ENCODE results near the gene SLC35A1.

Gene SLC35A1

DNA sequence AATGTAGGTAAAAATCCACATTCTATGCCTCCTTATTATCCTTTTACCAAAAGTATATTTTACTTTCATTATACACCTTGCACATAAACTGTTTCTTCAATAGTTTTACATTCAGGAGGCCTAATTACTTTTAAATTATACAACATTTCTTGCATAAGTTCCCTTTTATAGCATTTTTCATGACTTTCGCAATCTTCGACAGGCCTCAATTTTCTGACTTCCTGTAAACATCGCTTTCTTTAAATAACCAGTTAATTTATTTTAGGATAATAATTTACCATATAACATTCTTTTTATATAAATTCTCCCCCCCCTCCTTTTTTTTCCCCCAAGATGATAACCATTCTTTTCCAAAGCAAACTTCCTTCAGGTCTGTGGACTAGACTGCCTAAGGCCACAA lies 9.2 kb downstream of the SLC35A1 start:
- Histone ChIP-seq H3K4me2 (ENCODE audit: low read length) (no peak overlapping the region), H3K27me3 (ENCODE audit: insufficient read depth, low read length) (no peaks in the 10 kb centered on the region), H4K20me1 (ENCODE audit: insufficient read depth, low read length) (no peaks in the 10 kb centered on the region), H3F3A (ENCODE audit: insufficient read depth, low read length) (no peaks in the 10 kb centered on the region), H3K9ac (ENCODE audit: low read length) (no peak overlapping the region), H3K9me3 (ENCODE audit: low read length) (no peaks in the 10 kb centered on the region), H3K4me3 (ENCODE audit: low read depth, low read length, poor library complexity, severe bottlenecking) (no peak overlapping the region), H3K79me2 (ENCODE audit: insufficient read depth, low read length) (no peaks in the 10 kb centered on the region), H3K36me3 (ENCODE audit: insufficient read depth, low read length) (peaks cover 39% of the 10 kb centered on the region), H3K9me2 (ENCODE audit: low read depth, low read length) (no peaks in the 10 kb centered on the region), H3K27ac (ENCODE audit: low read depth, low read length, poor library complexity, severe bottlenecking) (no peak overlapping the region), H3K4me1 (ENCODE audit: insufficient read depth, low read length, severe bottlenecking) (no peaks in the 10 kb centered on the region), H2AFZ (ENCODE audit: low read length) (no peak overlapping the region)
- no peak for TF ChIP-seq EZH2 (IDR thresholded peaks at IDR 0.05; ENCODE audit: borderline replicate concordance, low read length)

- Histone ChIP-seq H3K9me3 (ENCODE audit: low read length) (no peaks in the 10 kb centered on the region), H3K9ac (ENCODE audit: low read length) (no peak overlapping the region), H3K27ac (ENCODE audit: low read depth, low read length, poor library complexity, severe bottlenecking) (no peak overlapping the region), H3K27me3 (ENCODE audit: insufficient read depth, low read length) (no peaks in the 10 kb centered on the region), H4K20me1 (ENCODE audit: insufficient read depth, low read length) (no peaks in the 10 kb centered on the region), H3K79me2 (ENCODE audit: insufficient read depth, low read length) (no peaks in the 10 kb centered on the region), H3K4me3 (ENCODE audit: low read depth, low read length, poor library complexity, severe bottlenecking) (no peak overlapping the region), H3K36me3 (ENCODE audit: insufficient read depth, low read length) (peaks cover 39% of the 10 kb centered on the region), H2AFZ (ENCODE audit: low read length) (no peak overlapping the region), H3K9me2 (ENCODE audit: low read depth, low read length) (no peaks in the 10 kb centered on the region), H3K4me1 (ENCODE audit: insufficient read depth, low read length, severe bottlenecking) (no peaks in the 10 kb centered on the region), H3F3A (ENCODE audit: insufficient read depth, low read length) (no peaks in the 10 kb centered on the region), H3K4me2 (ENCODE audit: low read length) (no peak overlapping the region)
- TF ChIP-seq EZH2 (IDR thresholded peaks at IDR 0.05; ENCODE audit: borderline replicate concordance, low read length) (no peak), CTCF (IDR thresholded peaks at IDR 0.05; ENCODE audit: low read length) (no peak)
Measured at GRCh38 chr6:87482366-87482765, 9.6 kb downstream of the SLC35A1 start.

DNA sequence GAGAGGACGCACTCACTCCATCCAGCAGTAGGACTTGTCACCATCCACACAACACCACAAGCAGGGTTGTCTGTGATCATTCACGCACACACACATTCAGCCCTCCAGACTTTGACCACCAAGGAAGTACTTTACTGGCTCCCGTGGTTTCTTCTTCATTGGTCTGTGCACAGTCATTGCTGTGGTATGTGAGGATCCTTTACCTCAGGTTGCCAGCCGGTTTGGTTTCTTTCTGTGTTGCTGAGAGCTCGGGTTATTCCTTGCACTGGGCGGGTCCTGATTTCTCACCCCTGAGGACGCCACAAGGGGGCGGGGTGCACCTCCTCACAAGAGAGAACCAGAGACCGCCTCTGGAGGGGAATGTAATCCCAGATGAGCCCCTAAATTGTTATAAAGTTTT lies 11.2 kb downstream of the SLC35A1 start:
- Histone ChIP-seq H3K36me3 (ENCODE audit: insufficient read depth, low read length) (peaks cover 25% of the 10 kb centered on the region), H3K4me3 (ENCODE audit: low read depth, low read length, poor library complexity, severe bottlenecking) (no peak overlapping the region), H3K4me2 (ENCODE audit: low read length) (no peak overlapping the region), H3K9me2 (ENCODE audit: low read depth, low read length) (no peaks in the 10 kb centered on the region), H3K27ac (ENCODE audit: low read depth, low read length, poor library complexity, severe bottlenecking) (no peak overlapping the region), H3K9me3 (ENCODE audit: low read length) (no peaks in the 10 kb centered on the region), H3K9ac (ENCODE audit: low read length) (no peak overlapping the region), H4K20me1 (ENCODE audit: insufficient read depth, low read length) (no peaks in the 10 kb centered on the region), H3F3A (ENCODE audit: insufficient read depth, low read length) (no peaks in the 10 kb centered on the region), H3K4me1 (ENCODE audit: insufficient read depth, low read length, severe bottlenecking) (no peaks in the 10 kb centered on the region), H3K27me3 (ENCODE audit: insufficient read depth, low read length) (no peaks in the 10 kb centered on the region), H2AFZ (ENCODE audit: low read length) (no peak overlapping the region), H3K79me2 (ENCODE audit: insufficient read depth, low read length) (no peaks in the 10 kb centered on the region)
- no peak for TF ChIP-seq EZH2 (IDR thresholded peaks at IDR 0.05; ENCODE audit: borderline replicate concordance, low read length)
- peak; percentile 59 for TF ChIP-seq CTCF (IDR thresholded peaks at IDR 0.05; ENCODE audit: low read length)

- Histone ChIP-seq H3K9ac (ENCODE audit: low read length) (no peak overlapping the region), H3K27ac (ENCODE audit: low read depth, low read length, poor library complexity, severe bottlenecking) (no peak overlapping the region), H2AFZ (ENCODE audit: low read length) (no peak overlapping the region), H3K4me2 (ENCODE audit: low read length) (no peak overlapping the region), H3K9me3 (ENCODE audit: low read length) (no peaks in the 10 kb centered on the region), H3K4me1 (ENCODE audit: insufficient read depth, low read length, severe bottlenecking) (no peaks in the 10 kb centered on the region), H3K9me2 (ENCODE audit: low read depth, low read length) (no peaks in the 10 kb centered on the region), H3K4me3 (ENCODE audit: low read depth, low read length, poor library complexity, severe bottlenecking) (no peak overlapping the region), H3K27me3 (ENCODE audit: insufficient read depth, low read length) (no peaks in the 10 kb centered on the region), H3F3A (ENCODE audit: insufficient read depth, low read length) (no peaks in the 10 kb centered on the region), H3K36me3 (ENCODE audit: insufficient read depth, low read length) (peaks cover 21% of the 10 kb centered on the region; the same call in 1 of the 2 replicates), H3K79me2 (ENCODE audit: insufficient read depth, low read length) (no peaks in the 10 kb centered on the region), H4K20me1 (ENCODE audit: insufficient read depth, low read length) (no peaks in the 10 kb centered on the region)
- TF ChIP-seq CTCF (IDR thresholded peaks at IDR 0.05; ENCODE audit: low read length) = no peak
Measured at GRCh38 chr6:87484491-87484890, 11.7 kb downstream of the SLC35A1 start.
